Measurements from ENCODE around the gene CSF3.

CSF3 gene

DNA sequence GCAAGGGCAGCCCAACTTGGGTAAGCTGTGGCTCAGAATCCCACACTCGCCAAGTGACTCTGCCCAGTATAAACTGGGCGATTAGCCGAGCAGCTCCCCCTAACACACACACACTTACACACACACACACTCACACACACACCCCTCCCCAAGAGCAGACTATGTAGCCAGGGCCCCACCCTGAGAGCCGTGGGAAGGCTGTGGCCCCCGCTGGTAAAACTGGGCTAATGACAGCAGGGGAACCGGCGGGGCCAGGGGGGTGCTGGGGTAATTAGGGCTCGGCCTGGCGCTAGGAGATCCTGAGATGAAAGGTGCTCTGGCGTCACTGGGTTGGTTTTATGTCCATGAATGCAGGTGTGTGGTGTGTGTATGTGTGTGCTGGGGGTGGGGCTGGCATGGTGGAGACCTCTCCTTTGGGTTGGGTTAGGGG, 46.4 kb downstream of the CSF3 start:
- Histone ChIP-seq H2AFZ (ENCODE audit: low read length) (no peak overlapping the region), H3K4me3 (ENCODE audit: low read depth, low read length, poor library complexity, severe bottlenecking) (no peak overlapping the region)

DNA sequence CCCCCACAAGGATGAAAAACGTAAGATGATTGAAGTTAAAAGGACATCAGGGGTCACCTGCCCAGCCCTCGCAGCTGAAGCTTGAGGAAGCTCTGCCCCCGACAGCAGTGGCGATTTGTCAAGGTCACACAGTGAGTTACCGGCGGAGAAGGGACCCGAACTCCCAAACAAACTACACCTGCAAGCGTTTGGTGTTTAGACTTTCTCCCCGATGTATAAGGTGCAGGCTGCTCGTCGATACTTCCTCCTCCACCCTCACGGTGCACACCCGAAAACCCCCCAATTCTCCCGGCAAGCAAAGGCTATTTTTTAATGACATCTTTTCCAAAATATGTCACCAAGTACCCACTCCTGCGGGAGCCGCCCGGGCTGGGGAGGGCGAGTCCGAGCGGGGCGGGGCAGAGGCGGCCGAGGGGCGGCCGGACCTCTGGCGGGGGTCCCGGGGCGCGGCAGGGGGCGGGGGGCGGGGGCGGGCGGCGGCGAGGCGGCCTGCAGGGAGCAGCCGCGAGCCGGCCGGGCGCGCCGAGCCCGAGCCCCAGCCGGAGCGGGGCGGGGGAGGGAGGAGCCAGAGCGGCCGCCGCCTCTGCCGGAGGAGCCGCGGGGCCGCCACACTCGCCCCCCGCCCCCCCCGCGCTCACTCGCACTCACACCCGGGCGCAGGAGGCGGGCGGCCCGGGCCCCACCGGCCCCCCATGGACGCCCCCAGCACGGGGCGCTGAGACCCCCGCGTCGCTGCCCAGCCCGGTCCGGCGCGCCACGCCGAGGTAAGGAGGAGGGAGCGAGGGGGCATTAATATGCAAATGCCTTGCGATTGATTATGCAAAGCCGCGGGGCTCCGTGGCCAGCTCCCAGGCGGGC, 47.3 kb downstream of the CSF3 start, which contains the start of gene THRA:
THRA (plus strand) TSS at position 637 of the 858 bp plus-strand sequence. CDS start 11,524 bp downstream, outside the sequence.
- H3F3A ChIP-seq (ENCODE audit: insufficient read depth, low read length), result no peaks in the 10 kb centered on the region
- no peaks in the 10 kb centered on the region for H4K20me1 ChIP-seq (ENCODE audit: insufficient read depth, low read length)
- peaks cover 9% of the 10 kb centered on the region for H3K27me3 ChIP-seq (ENCODE audit: insufficient read depth, low read length)
- H3K27ac ChIP-seq (ENCODE audit: low read depth, low read length, poor library complexity, severe bottlenecking), result no peak within 1 kb of the TSS
- no peaks in the 10 kb centered on the region for H3K79me2 ChIP-seq (ENCODE audit: insufficient read depth, low read length)
- no peaks in the 10 kb centered on the region for H3K9me2 ChIP-seq (ENCODE audit: low read depth, low read length)
- H3K9ac ChIP-seq (ENCODE audit: low read length), result peak within 1 kb of the TSS; percentile 85
- 0 out of 2 replicates have a peak within 1 kb of the TSS, but pooled peaks have one; percentile 26 for H2AFZ ChIP-seq (ENCODE audit: low read length)
- no peaks in the 10 kb centered on the region for H3K36me3 ChIP-seq (ENCODE audit: insufficient read depth, low read length)
- TF ChIP-seq, protein P1, sequence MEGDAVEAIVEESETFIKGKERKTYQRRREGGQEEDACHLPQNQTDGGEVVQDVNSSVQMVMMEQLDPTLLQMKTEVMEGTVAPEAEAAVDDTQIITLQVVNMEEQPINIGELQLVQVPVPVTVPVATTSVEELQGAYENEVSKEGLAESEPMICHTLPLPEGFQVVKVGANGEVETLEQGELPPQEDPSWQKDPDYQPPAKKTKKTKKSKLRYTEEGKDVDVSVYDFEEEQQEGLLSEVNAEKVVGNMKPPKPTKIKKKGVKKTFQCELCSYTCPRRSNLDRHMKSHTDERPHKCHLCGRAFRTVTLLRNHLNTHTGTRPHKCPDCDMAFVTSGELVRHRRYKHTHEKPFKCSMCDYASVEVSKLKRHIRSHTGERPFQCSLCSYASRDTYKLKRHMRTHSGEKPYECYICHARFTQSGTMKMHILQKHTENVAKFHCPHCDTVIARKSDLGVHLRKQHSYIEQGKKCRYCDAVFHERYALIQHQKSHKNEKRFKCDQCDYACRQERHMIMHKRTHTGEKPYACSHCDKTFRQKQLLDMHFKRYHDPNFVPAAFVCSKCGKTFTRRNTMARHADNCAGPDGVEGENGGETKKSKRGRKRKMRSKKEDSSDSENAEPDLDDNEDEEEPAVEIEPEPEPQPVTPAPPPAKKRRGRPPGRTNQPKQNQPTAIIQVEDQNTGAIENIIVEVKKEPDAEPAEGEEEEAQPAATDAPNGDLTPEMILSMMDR (IDR thresholded peaks at IDR 0.05; ENCODE audit: low read length), result no peak; the same call in 1 of the 2 replicates
- no peak for TF ChIP-seq EZH2 (IDR thresholded peaks at IDR 0.05; ENCODE audit: borderline replicate concordance, low read length)
- peak within 1 kb of the TSS; percentile 82 for H3K4me2 ChIP-seq (ENCODE audit: low read length)
- no peaks in the 10 kb centered on the region for H3K9me3 ChIP-seq (ENCODE audit: low read length)
- H3K4me1 ChIP-seq (ENCODE audit: insufficient read depth, low read length, severe bottlenecking), result peaks cover 30% of the 10 kb centered on the region
- peak within 1 kb of the TSS; percentile 86 for H3K4me3 ChIP-seq (ENCODE audit: low read depth, low read length, poor library complexity, severe bottlenecking)

More for the DNA sequence above, 46.4 kb downstream of the CSF3 start:
- peaks cover 9% of the 10 kb centered on the region for H3K27me3 ChIP-seq (ENCODE audit: insufficient read depth, low read length)
- H3K27ac ChIP-seq (ENCODE audit: low read depth, low read length, poor library complexity, severe bottlenecking), result no peak overlapping the region
- H3K4me2 ChIP-seq (ENCODE audit: low read length), result peak overlapping the region; percentile 78; the same call in 1 of the 2 replicates
- no peaks in the 10 kb centered on the region for H3K79me2 ChIP-seq (ENCODE audit: insufficient read depth, low read length)
- H4K20me1 ChIP-seq (ENCODE audit: insufficient read depth, low read length), result no peaks in the 10 kb centered on the region
- H3K36me3 ChIP-seq (ENCODE audit: insufficient read depth, low read length), result no peaks in the 10 kb centered on the region
- H3K4me1 ChIP-seq (ENCODE audit: insufficient read depth, low read length, severe bottlenecking), result peaks cover 30% of the 10 kb centered on the region
- H3K9me2 ChIP-seq (ENCODE audit: low read depth, low read length), result no peaks in the 10 kb centered on the region
- H3K9me3 ChIP-seq (ENCODE audit: low read length), result no peaks in the 10 kb centered on the region
- TF ChIP-seq EZH2 (IDR thresholded peaks at IDR 0.05; ENCODE audit: borderline replicate concordance, low read length), result no peak
- TF ChIP-seq, protein P1 (IDR thresholded peaks at IDR 0.05; ENCODE audit: low read length), result no peak
- no peak overlapping the region; the same call in 1 of the 2 replicates for H3K9ac ChIP-seq (ENCODE audit: low read length)
- H3F3A ChIP-seq (ENCODE audit: insufficient read depth, low read length), result no peaks in the 10 kb centered on the region

DNA sequence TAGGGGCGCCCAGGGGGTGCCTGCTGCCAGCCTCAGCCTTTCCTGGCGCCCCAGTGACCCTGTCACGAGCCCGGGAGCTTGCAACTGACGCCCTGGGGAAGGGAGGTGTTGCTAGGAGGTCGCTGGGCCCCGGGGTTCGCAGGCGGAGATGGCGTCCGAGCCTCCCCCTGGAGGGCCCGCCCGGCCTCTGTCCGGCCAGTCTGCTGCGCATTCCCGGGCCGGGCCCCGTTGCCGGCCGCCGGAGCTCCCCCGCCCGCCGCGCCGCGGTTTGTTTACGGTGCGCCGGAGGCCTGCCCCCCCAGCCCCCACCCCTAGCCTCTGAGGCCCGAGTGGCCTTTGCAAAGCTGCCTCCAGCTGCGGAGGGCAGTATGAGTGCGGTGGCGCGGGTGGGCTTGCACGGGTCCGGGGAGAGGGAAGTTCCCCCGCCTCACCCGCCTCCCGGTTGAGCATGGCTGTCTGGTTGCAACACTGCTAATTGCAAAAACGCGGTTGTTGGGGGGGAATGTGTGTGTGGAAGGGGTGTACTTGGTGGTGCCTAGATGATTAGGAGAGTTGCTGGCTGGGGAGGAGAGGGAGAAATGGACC, 48.0 kb downstream of the CSF3 start:
- H3F3A ChIP-seq (ENCODE audit: insufficient read depth, low read length), result no peaks in the 10 kb centered on the region
- no peaks in the 10 kb centered on the region for H3K36me3 ChIP-seq (ENCODE audit: insufficient read depth, low read length)
- H3K9me3 ChIP-seq (ENCODE audit: low read length), result no peaks in the 10 kb centered on the region
- H3K27ac ChIP-seq (ENCODE audit: low read depth, low read length, poor library complexity, severe bottlenecking), result no peak overlapping the region
- peak overlapping the region; percentile 86 for H3K4me3 ChIP-seq (ENCODE audit: low read depth, low read length, poor library complexity, severe bottlenecking)
- peaks cover 9% of the 10 kb centered on the region for H3K27me3 ChIP-seq (ENCODE audit: insufficient read depth, low read length)
- H3K79me2 ChIP-seq (ENCODE audit: insufficient read depth, low read length), result no peaks in the 10 kb centered on the region
- TF ChIP-seq EZH2 (IDR thresholded peaks at IDR 0.05; ENCODE audit: borderline replicate concordance, low read length), result no peak
- TF ChIP-seq, protein P1 (IDR thresholded peaks at IDR 0.05; ENCODE audit: low read length), result no peak
- no peaks in the 10 kb centered on the region for H4K20me1 ChIP-seq (ENCODE audit: insufficient read depth, low read length)
- H3K9me2 ChIP-seq (ENCODE audit: low read depth, low read length), result no peaks in the 10 kb centered on the region
- peak overlapping the region; percentile 85 for H3K9ac ChIP-seq (ENCODE audit: low read length)
- H3K4me2 ChIP-seq (ENCODE audit: low read length), result peak overlapping the region; percentile 82
- H2AFZ ChIP-seq (ENCODE audit: low read length), result 0 out of 2 replicates have a peak overlapping the region, but pooled peaks have one; percentile 26
- H3K4me1 ChIP-seq (ENCODE audit: insufficient read depth, low read length, severe bottlenecking), result peaks cover 33% of the 10 kb centered on the region

All from OCI-LY1 (cell line).